Measurements from ENCODE around the gene LYZL2.

DNA sequence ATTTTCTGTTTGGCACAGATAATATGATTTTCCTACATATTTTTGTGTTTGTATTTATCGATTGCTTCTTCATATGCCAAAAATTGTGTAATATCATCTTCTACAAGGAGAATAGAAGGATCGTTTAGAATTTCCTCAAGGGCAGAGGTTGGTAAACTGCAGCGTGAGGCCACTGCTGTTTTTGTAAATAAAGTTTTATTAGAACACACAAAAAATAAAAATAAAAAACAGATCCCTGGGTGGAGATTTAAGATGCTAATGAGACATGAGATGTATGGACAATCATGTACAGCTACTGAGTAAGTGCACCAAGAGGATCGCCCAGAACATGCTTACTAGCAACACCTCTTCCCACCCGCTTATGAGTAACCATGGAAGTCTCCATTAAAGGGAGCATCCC lies 9.6 kb downstream of the LYZL2 start:
- no peak for TF ChIP-seq RAD21 (IDR thresholded peaks at IDR 0.05; ENCODE audit: low read depth)
- TF ChIP-seq YY1 (IDR thresholded peaks at IDR 0.05; ENCODE audit: low read depth) = no peak
- TF ChIP-seq EGR1 (IDR thresholded peaks at IDR 0.05) = no peak
- no peak for TF ChIP-seq TCF12 (IDR thresholded peaks at IDR 0.05; ENCODE audit: low read depth)
- no peak for TF ChIP-seq NFIC (IDR thresholded peaks at IDR 0.05)
- no peak for TF ChIP-seq EP300 (IDR thresholded peaks at IDR 0.05; ENCODE audit: borderline replicate concordance)
- TF ChIP-seq USF1 (IDR thresholded peaks at IDR 0.05) = no peak
- TF ChIP-seq TAF1 (IDR thresholded peaks at IDR 0.05; ENCODE audit: low read depth) = no peak
